NK-92 treated with Interleukin-12 subunit alpha and Interleukin-12 subunit beta, amount 100 ng/mL, for 24 hours (cell line): ENCODE results near the gene HEPHL1.
"Not testable (repeated sequence)": the region's sequence is repeated elsewhere in the genome, so short reads cannot be mapped to it uniquely, and the experiment has no call there.

ENCODE experiments used
- DNase-seq: peaks from one replicate; lab custom pipeline; 2025; lab: John Stamatoyannopoulos, UW

Gene HEPHL1

GRCh38 chr11:94020777-94021481 is at the start of gene HEPHL1:
HEPHL1 (plus strand) TSS chr11:94021354; CDS start chr11:94021369, 15 bp downstream.
- no peak for DNase-seq

- DNase-seq = no peak
Observed at GRCh38 chr11:93972790-93973189, 48.4 kb upstream of the HEPHL1 start.

GRCh38 chr11:93973322-93974051 is 47.7 kb upstream of the HEPHL1 start:
- not testable (repeated sequence) for DNase-seq

- DNase-seq = no peak
Observed at GRCh38 chr11:93974759-93975158, 46.4 kb upstream of the HEPHL1 start.

- DNase-seq = not testable (repeated sequence)
Observed at GRCh38 chr11:93976577-93977254, 44.4 kb upstream of the HEPHL1 start.

- no peak for DNase-seq
Observed at GRCh38 chr11:93983542-93984195, 37.5 kb upstream of the HEPHL1 start.

GRCh38 chr11:93984196-93984567 is 37.0 kb upstream of the HEPHL1 start:
- no peak for DNase-seq

GRCh38 chr11:93984936-93985335 is 36.2 kb upstream of the HEPHL1 start:
- DNase-seq = no peak

- no peak for DNase-seq
Observed at GRCh38 chr11:93986716-93987115, 34.4 kb upstream of the HEPHL1 start.

- no peak for DNase-seq
Observed at GRCh38 chr11:93988455-93988854, 32.7 kb upstream of the HEPHL1 start.

GRCh38 chr11:93988912-93989311 is 32.2 kb upstream of the HEPHL1 start:
- DNase-seq = no peak

GRCh38 chr11:93993747-93994146 is 27.4 kb upstream of the HEPHL1 start:
- no peak for DNase-seq

- DNase-seq = no peak
Observed at GRCh38 chr11:93997741-93998140, 23.4 kb upstream of the HEPHL1 start.

GRCh38 chr11:94000659-94001058 is 20.5 kb upstream of the HEPHL1 start:
- no peak for DNase-seq

GRCh38 chr11:94002226-94002625 is 18.9 kb upstream of the HEPHL1 start:
- DNase-seq = no peak

GRCh38 chr11:94007426-94007825 is 13.7 kb upstream of the HEPHL1 start:
- DNase-seq = no peak

- DNase-seq = no peak
Observed at GRCh38 chr11:94007906-94008305, 13.2 kb upstream of the HEPHL1 start.

- DNase-seq = no peak
Observed at GRCh38 chr11:94010136-94010535, 11.0 kb upstream of the HEPHL1 start.

GRCh38 chr11:94011478-94011877 is 9.7 kb upstream of the HEPHL1 start:
- no peak for DNase-seq

- DNase-seq = no peak
Observed at GRCh38 chr11:94017446-94017845, 3.7 kb upstream of the HEPHL1 start.

- DNase-seq = no peak
Observed at GRCh38 chr11:94018721-94019120, 2.4 kb upstream of the HEPHL1 start.

GRCh38 chr11:94023856-94024255 is 2.7 kb downstream of the HEPHL1 start:
- DNase-seq = no peak

GRCh38 chr11:94024547-94024946 is 3.4 kb downstream of the HEPHL1 start:
- DNase-seq = no peak
